ENCODE results near the gene GUCA1C. TPM values are rescaled to one million over a fixed set of nuclear protein-coding genes. Genes with fewer than 3 reads are reported as not detected.

The GUCA1C gene
- total RNA-seq = not detected in 2 replicates

GRCh38 chr3:108953700-108954099, at the start of gene GUCA1C:
GUCA1C (minus strand) TSS chr3:108953879; CDS start chr3:108953762, 117 bp downstream.
- DNase-seq (ENCODE audit: low read depth in 2 of 2) = no peak

- no peak for DNase-seq (ENCODE audit: low read depth in 2 of 2)
These were observed 44.8 kb upstream of the GUCA1C start for GRCh38 chr3:108998436-108998835.

- no peak for DNase-seq (ENCODE audit: low read depth in 2 of 2)
These were observed 32.2 kb upstream of the GUCA1C start for GRCh38 chr3:108985844-108986243.

GRCh38 chr3:108983051-108983450, 29.4 kb upstream of the GUCA1C start:
- DNase-seq (ENCODE audit: low read depth in 2 of 2) = no peak

GRCh38 chr3:108976058-108976457, 22.4 kb upstream of the GUCA1C start:
- DNase-seq (ENCODE audit: low read depth in 2 of 2) = no peak

- DNase-seq (ENCODE audit: low read depth in 2 of 2) = no peak
These were observed 19.3 kb upstream of the GUCA1C start for GRCh38 chr3:108973019-108973418.

GRCh38 chr3:108972482-108972881, 18.8 kb upstream of the GUCA1C start:
- no peak for DNase-seq (ENCODE audit: low read depth in 2 of 2)

GRCh38 chr3:108970561-108970960, 16.9 kb upstream of the GUCA1C start:
- DNase-seq (ENCODE audit: low read depth in 2 of 2) = no peak

- no peak for DNase-seq (ENCODE audit: low read depth in 2 of 2)
These were observed 13.1 kb upstream of the GUCA1C start for GRCh38 chr3:108966773-108967172.

- no peak for DNase-seq (ENCODE audit: low read depth in 2 of 2)
These were observed 5.3 kb upstream of the GUCA1C start for GRCh38 chr3:108959017-108959416.

- DNase-seq (ENCODE audit: low read depth in 2 of 2) = no peak
These were observed 469 bp downstream of the GUCA1C start for GRCh38 chr3:108953210-108953609.

GRCh38 chr3:108951820-108952501, 1.7 kb downstream of the GUCA1C start:
- no peak for DNase-seq (ENCODE audit: low read depth in 2 of 2)

- no peak for DNase-seq (ENCODE audit: low read depth in 2 of 2)
These were observed 5.8 kb downstream of the GUCA1C start for GRCh38 chr3:108947855-108948254.

- DNase-seq (ENCODE audit: low read depth in 2 of 2) = peak in 1 of 2 donors; percentile 1
These were observed 7.1 kb downstream of the GUCA1C start for GRCh38 chr3:108946292-108947285.

GRCh38 chr3:108940568-108941263, 13.0 kb downstream of the GUCA1C start:
- no peak for DNase-seq (ENCODE audit: low read depth in 2 of 2)

- DNase-seq (ENCODE audit: low read depth in 2 of 2) = no peak
These were observed 13.5 kb downstream of the GUCA1C start for GRCh38 chr3:108940166-108940565.

GRCh38 chr3:108936924-108937689, 16.6 kb downstream of the GUCA1C start:
- no peak for DNase-seq (ENCODE audit: low read depth in 2 of 2)

- no peak for DNase-seq (ENCODE audit: low read depth in 2 of 2)
These were observed 22.6 kb downstream of the GUCA1C start for GRCh38 chr3:108931035-108931434.

GRCh38 chr3:108918866-108919265, 34.8 kb downstream of the GUCA1C start:
- no peak for DNase-seq (ENCODE audit: low read depth in 2 of 2)

- DNase-seq (ENCODE audit: low read depth in 2 of 2) = peak; percentile 70 to 84
These were observed 38.7 kb downstream of the GUCA1C start for GRCh38 chr3:108914774-108915641.
